GM18505 (cell line): ENCODE data around the gene LRMDA.

ENCODE experiments used
- ATAC-seq: cut with Tn5 transposase; IDR thresholded peaks from one replicate; pipeline ENCODE4 v1.9.1; 2021; ENCODE audit not compliant: unreplicated experiment
- POLR2A ChIP-seq: IDR thresholded peaks from 4 replicates; pipeline ENCODE4 v1.6.1; 2011; ENCODE audit warnings: borderline replicate concordance; ENCODE audit not compliant: insufficient read depth, insufficient read length; ENCODE audit errors: extremely low read depth

Gene LRMDA

DNA sequence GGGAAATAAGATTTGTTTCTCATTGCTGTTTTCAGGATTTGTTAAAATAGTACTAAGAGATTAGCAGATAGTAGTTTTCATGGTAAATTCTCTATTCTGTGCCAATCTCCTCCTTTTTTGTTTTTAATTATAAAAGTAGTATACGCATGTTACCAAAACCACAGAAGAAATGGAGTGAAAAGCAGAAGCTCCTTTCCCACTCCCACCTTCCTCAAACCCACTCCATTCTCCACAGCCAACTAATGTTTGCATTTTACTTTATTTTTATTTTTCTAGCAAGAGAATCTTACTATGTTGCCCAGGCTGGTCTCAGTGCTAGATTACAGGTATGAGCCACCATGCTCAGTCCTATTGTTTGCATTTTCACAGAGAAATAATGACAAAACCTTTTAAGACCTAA is 4.5 kb upstream of the LRMDA start:
- no peak for TF ChIP-seq POLR2A
- ATAC-seq: no peak

DNA sequence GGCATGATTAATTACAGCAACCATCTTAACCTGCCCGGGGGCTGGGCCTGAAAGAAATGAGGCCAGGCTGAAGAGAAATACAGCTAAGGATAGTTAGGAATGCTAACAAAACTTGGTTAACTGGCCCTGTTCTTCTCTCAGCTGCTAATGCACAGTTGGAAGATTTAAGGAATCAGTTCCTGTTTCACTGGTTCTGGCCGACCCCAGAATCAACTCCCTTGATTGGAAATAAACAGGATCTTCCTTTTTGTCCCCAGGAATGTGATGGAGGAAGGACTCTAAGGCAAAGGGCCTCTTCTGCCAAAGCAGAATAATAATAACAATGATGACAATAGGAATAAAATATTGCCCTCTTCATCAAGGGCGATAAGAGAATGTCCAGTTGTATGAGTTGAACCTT is 3.5 kb upstream of the LRMDA start:
- TF ChIP-seq POLR2A: no peak
- ATAC-seq: no peak

DNA sequence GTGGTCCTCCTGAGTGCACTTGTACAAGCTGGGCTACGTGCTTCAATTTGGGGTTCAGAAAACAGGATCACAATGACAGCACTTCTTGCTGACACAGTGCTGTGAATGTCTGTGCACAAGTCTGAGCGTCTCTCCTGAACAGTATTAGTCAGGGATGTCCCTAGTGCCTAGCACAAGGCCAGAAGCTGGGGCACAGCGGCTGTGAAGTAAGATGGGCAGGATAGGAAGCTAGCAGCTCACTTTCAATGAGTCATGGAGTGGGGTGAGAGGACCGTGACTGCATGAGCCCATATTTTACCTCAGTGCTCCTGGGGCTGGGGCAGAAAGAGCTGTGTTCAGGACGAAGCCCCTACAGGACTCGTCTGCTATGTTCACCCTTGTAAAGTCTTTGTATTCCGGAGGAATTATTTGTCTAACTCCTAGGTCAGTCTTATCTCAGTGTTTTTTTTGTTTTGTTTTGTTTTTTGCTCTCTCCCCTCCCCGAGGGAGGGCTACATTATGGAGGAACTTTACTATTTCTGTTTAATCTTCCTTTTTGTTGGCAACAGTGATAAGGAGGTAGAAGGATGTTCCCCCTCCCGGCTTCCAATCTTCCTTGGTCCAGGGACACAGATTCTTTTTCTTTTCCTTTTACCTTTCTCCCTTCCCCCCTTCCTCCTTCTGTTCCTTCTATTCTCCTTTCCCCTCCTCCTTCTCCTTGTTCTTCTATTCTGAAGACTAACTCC is 2.8 kb upstream of the LRMDA start:
- TF ChIP-seq POLR2A: no peak
- no peak for ATAC-seq

DNA sequence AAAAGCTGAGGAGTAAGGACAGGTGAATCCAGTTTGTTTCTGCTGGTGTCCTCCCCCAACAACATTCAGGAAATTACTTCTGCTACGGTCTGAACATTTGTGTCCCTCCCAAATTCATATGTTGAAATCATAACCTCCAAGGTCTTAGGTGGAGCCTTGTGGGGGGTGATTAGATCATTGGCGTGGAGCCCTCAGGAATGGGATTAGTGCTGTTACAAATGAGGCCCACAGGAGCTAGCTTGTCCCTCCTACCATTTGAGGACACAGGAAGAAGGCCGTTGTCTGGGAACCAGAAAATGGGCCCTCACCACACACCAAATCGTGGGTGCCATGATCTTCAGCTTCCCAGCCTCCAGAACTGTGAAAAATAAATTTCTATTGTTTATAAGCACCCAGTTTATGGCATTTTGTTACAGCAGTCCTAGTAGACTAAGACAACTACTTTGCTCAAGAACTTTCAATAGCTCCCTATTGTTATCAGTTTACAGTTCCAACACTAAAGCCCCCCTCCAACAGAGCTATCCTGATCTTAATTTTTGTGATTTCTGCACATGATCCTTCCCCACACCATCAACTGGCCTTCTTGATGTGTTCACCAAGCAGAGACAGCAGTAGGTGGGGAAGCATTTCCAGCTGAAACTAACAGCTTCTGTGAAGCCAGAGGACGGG is 2.1 kb upstream of the LRMDA start:
- TF ChIP-seq POLR2A: no peak
- ATAC-seq: no peak

DNA sequence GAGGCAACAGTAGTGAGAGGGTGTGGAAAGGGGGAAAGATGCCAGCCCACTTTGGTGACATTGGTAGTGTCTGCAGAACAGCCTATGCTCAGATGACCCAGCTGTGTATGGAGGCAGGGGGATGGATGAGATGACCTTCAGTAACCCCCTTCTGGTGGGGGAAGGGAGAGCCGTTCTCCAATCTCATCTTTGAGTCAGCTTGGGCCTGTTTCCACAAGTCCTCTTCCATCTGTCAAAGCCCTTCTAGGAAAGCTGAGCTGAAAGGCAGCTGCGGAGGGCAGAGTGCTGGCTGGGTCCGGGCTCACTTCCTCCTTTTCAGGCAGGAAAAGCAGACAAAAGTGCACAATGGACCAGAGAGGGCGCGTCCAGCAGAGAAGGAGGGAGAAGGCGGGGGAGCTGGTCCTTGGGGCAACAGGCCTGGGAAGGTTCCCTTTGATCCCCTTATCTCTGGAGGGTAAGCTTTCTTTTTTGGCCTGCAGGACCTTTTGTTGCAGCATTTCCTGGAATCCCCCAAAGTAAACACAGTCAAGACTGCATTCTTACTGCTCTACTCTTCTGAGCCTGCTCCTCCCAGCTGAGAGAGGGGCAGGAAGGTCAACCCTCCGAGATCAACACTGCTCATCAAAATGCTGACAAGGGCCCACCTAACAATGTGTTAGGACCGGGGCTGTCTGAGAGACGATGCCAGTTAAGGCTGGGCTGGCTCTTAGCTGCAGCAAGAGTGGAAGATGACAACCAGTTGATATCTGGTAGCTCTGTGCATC is 1.2 kb upstream of the LRMDA start:
- no peak for TF ChIP-seq POLR2A
- no peak for ATAC-seq

DNA sequence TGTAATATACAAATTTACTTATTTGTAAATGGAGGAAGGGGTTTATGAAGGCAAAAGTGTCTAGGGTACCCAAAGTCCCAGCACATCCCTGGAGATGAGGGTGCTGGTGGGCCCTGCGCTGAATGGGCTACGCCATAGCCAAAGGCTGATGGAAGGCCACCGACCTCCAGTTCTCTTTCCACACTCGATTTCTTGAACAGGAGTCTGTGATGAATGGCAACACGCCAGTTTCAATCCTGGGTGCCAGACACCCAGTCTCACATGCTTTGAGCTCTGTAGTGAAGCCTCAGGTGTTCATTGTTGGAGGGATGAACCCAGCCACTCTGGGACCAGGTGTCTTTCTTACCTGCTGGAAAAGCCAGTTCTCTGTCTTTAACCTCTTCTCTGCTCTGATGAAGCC is 752 bp downstream of the LRMDA start:
- ATAC-seq: no peak
- TF ChIP-seq POLR2A: no peak

DNA sequence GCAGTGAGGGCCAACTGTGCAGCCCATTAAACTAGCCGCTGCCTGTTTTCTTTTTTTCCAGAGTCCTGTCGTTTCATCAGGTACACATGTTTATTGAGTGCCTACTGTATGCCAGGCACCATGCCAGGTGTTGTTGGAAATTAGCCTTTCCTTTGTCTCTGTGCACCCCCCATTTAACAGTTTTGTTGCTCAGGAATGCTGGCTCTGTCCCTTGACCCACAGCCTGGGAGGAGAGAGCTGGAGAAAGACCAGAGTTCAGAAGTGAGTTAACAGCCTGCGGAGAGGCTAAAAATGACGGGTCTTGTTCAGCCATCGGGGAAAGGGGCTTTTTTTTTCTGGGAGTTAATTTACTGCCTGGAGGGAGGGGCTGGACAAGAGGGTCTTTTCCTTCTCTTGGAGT is 1.3 kb downstream of the LRMDA start:
- no peak for TF ChIP-seq POLR2A
- no peak for ATAC-seq

DNA sequence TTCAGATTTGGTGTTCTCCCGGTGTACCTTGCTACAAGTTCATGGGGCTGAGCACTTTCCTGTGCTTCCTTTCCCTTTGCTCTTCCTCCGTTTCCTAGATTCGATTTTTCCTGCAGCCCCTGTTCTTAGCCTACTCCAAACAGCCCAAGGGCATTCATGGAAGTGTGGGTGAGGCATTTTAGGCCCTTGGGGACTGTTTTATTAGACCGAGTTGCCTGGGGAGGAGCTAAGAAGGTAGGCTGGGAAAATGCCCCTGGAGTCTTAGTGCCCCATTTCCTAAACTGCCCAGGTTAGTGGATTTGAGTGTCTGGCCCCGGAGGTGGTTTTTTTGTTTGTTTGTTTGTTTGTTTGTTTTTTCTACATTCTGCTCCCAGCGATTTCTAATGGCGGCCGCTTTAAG is 1.8 kb downstream of the LRMDA start:
- TF ChIP-seq POLR2A: no peak
- ATAC-seq: no peak

DNA sequence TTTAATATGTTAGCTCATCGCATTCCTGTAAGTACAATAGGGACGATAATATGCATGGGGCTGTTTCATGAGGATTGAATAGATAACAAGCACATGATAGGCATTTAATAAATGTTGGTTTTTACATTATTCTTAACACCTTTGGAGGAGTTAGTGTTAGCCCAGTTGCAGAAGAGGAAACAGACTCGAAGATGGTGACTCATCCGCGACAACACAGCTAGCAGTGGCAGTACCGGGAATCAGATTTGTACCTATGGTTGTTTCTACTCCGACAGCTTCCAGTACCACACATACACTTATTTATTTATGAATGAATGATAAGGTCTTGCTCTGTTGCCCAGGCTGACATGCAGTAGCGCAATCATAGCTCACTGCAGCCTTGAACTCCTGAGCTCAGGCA is 2.9 kb downstream of the LRMDA start:
- no peak for TF ChIP-seq POLR2A
- no peak for ATAC-seq

DNA sequence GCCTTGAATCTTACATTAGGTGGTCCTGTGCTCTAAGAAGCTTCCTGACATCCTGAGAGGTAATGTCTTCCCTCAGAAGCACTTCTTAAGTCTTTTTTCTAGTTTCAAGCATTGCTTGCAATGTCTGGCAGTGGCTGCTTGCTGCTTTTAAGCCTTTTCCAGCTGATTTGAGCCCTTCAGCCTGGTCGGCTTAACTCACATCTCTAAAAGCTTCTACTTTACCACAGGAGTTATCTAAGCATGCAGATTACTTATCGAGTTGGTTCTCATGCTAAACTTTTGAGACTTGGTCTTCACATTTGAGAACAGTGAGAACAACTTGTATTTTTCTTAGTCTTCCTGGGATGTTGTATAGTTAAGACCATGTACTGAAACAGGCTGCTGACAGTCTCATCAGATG is 3.9 kb downstream of the LRMDA start:
- TF ChIP-seq POLR2A: no peak
- ATAC-seq: no peak

DNA sequence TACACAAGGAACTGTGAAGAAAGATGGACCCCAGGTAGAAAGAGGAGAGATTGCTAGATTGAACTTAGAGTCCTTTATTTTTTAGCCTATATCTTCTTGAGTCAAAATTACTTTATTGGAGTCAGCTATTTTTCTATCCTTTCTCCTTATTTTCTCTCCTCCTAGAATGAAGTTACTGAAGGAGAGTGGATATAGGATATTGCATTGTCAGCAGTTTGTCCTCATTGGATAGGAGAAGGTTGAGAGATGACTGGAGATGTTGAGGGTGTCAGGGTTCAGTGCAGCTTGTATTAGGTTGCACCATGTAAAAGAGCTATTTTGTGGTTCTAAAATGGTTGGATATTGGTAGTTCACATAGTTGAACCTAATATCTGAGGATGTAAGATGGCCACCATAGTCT is 5.5 kb downstream of the LRMDA start:
- ATAC-seq: no peak
- TF ChIP-seq POLR2A: no peak

DNA sequence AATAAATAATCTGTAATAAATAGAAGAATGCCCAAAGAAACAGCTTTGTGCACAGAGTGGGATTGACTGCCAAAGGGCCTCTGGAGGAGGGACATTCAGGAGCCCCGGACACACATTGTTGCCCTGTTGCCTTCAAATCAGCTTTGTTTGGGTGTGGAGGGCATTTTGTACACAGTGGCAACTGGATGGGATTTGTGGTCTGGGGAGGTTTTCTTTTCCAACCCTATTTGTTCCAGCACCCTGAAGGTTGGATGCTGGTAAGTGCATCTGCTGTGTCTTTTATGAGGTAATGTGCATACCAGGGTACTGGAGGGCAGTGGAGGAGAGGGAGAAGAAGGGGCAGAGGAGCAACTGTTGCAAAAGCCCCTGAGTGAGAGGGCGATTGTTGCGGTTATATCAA is 6.3 kb downstream of the LRMDA start:
- TF ChIP-seq POLR2A: no peak
- no peak for ATAC-seq

DNA sequence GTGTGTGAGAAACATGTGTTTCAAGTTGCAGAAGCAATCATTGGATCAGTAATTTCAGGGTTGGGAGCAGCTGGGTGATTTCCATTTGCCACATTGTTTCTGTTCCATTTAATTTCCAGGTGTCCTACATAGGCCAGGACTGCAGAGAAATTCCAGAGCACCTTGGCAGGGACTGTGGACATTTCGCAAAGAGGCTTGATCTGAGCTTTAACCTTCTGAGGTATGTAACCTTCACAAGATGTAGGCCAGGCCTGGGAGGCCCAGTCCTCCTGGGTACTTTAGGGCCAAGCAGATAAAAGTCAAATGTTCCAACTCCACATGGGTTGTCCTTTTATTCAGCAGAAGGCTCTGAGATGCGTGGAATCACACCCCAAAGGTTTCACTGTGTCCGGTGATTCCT is 6.9 kb downstream of the LRMDA start:
- no peak for ATAC-seq

DNA sequence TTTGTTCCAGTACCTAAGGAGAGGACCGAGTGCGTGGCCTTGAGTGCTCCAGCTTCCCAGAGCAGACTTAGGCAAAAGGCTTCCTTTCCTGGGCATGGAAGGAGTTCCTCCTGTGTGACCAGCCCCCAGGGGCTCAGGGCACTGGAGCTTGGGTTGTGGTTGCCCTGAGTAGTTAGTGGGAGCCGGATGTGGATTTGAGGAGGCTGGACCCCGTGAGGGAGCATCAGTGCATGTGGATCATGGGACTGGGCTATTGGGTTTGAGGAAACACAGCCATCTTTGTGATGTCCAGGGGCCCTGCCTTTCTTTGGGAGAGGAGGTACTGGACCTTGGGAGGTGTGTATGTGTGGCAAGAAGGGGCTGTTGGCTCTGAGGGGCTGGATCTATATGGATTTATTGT is 8.4 kb downstream of the LRMDA start:
- TF ChIP-seq POLR2A: no peak
- no peak for ATAC-seq

More for the DNA sequence above, 6.9 kb downstream of the LRMDA start:
- TF ChIP-seq POLR2A: no peak
